ENCODE measurements around the gene ZNF785. TPM values are rescaled to one million over a fixed set of nuclear protein-coding genes. Genes with fewer than 3 reads are reported as not detected.

Gene ZNF785
- total RNA-seq, 3 donors from 2014 or later (not counting 1 experiment from before 2014, with no cell fraction given) = 7.5 to 15.2 (median 10.4) TPM

DNA sequence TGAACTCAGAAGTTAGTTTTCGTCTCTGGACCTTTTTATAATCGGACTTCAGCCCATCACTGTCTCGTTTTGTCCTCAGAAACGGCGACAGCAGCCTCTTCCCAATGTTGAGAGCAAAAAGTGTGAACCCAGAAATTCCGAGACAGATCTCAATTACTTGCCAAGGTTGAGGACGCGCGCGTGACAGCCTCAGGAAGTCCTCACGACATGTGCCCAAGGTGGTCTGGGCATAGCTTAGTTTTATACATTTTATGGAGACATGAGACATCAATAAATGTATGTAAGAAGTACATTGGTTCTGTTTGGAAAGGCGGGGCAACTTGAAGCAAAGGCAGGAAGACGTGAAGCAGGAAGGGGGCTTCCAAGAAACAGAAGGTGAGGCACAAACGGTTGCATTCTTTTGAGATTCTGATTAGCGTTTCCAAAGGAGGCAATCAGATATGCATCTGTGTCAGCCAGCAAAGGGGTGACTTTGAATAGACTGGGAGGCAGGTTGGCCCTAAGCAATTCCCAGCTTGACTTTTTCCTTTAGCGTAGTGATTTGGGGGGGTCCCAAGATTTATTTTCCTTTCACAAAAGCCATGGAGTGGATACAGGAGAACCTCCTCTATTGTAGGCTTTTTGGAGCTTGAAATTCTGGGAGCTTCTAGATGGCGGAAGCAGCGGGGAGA, 50.3 kb downstream of the ZNF785 start:
- Mint-ChIP-seq H3K9me3 (no peaks in the 10 kb centered on the region), H3K27me3 (ENCODE audit: low read depth in 2 of 2) (no peaks in the 10 kb centered on the region), H3K36me3 (no peaks in the 10 kb centered on the region), H3K4me1 (peaks cover 22 to 30% of the 10 kb centered on the region in 2 donors), H3K4me3 (peak overlapping the region; percentile 96), H3K27ac (peak overlapping the region; percentile 83 to 95)
- Histone ChIP-seq H3K4me1 (ENCODE audit: control insufficient read depth, insufficient read depth, low read length) (peaks cover 38% of the 10 kb centered on the region), H3K9me3 (ENCODE audit: control insufficient read depth, insufficient read depth, low read length) (no peaks in the 10 kb centered on the region), H3K27ac (ENCODE audit: low read length) (peak overlapping the region; percentile 94), H3K36me3 (ENCODE audit: control insufficient read depth, insufficient read depth, low read length) (peaks cover 8% of the 10 kb centered on the region), H3K4me3 (ENCODE audit: low read length) (peak overlapping the region; percentile 87), H3K27me3 (ENCODE audit: control insufficient read depth, insufficient read depth, low read length) (no peaks in the 10 kb centered on the region)
- WGBS (ENCODE audit: insufficient coverage) = 3% methylated on average over 18 of the region's 18 CpGs
- ATAC-seq (peak; percentile 27 to 42 (median 30)), DNase-seq (peak in 1 of 2 donors; percentile 73)
- intact Hi-C loops (cut with micrococcal nuclease) = loop anchor here (1.0 to 10.0 kb wide), 4 partner anchors 23 to 100 kb away; partner anchors contain the start of genes DCTPP1, ZNF764 and ZNF785
- TF ChIP-seq CTCF (IDR thresholded peaks at IDR 0.05) = no peak

- Mint-ChIP-seq H3K36me3 (no peaks in the 10 kb centered on the region), H3K27me3 (ENCODE audit: low read depth in 2 of 2) (no peaks in the 10 kb centered on the region), H3K9me3 (no peaks in the 10 kb centered on the region), H3K4me1 (peaks cover 22 to 30% of the 10 kb centered on the region in 2 donors), H3K4me3 (peak within 1 kb of the TSS; percentile 96), H3K27ac (peak within 1 kb of the TSS; percentile 83 to 95)
- DNase-seq = peak; percentile 86 to 96
- peaks cover 38% of the 10 kb centered on the region for H3K4me1 ChIP-seq (ENCODE audit: control insufficient read depth, insufficient read depth, low read length)
- H3K27ac ChIP-seq (ENCODE audit: low read length) = peak within 1 kb of the TSS; percentile 94
- no peaks in the 10 kb centered on the region for H3K27me3 ChIP-seq (ENCODE audit: control insufficient read depth, insufficient read depth, low read length)
- TF ChIP-seq CTCF (IDR thresholded peaks at IDR 0.05) = no peak
- peaks cover 8% of the 10 kb centered on the region for H3K36me3 ChIP-seq (ENCODE audit: control insufficient read depth, insufficient read depth, low read length)
- intact Hi-C loops (cut with micrococcal nuclease) = loop anchor here (1.0 to 10.0 kb wide), 4 partner anchors 24 to 100 kb away; partner anchors contain the start of genes DCTPP1, ZNF764 and ZNF785
- H3K4me3 ChIP-seq (ENCODE audit: low read length) = peak within 1 kb of the TSS; percentile 87
- peak; percentile 86 to 93 (median 89) for ATAC-seq
- under 1% methylated on average over 70 of the region's 70 CpGs for WGBS (ENCODE audit: insufficient coverage)
- H3K9me3 ChIP-seq (ENCODE audit: control insufficient read depth, insufficient read depth, low read length) = no peaks in the 10 kb centered on the region
Observed at GRCh38 chr16:30534368-30535105, 51.0 kb downstream of the ZNF785 start, which contains the start of gene ZNF747. Gene ZNF747, minus strand, starts transcription at chr16:30534858. Its CDS starts 179 bp downstream, at chr16:30534679.

- Mint-ChIP-seq H3K4me1 (peaks cover 22 to 26% of the 10 kb centered on the region in 2 donors), H3K9me3 (no peaks in the 10 kb centered on the region), H3K27ac (peak overlapping the region; percentile 83 to 95), H3K36me3 (no peaks in the 10 kb centered on the region), H3K27me3 (ENCODE audit: low read depth in 2 of 2) (no peaks in the 10 kb centered on the region), H3K4me3 (peak overlapping the region; percentile 96)
- Histone ChIP-seq H3K27ac (ENCODE audit: low read length) (peak overlapping the region; percentile 94), H3K36me3 (ENCODE audit: control insufficient read depth, insufficient read depth, low read length) (peaks cover 8% of the 10 kb centered on the region), H3K9me3 (ENCODE audit: control insufficient read depth, insufficient read depth, low read length) (no peaks in the 10 kb centered on the region), H3K27me3 (ENCODE audit: control insufficient read depth, insufficient read depth, low read length) (no peaks in the 10 kb centered on the region), H3K4me1 (ENCODE audit: control insufficient read depth, insufficient read depth, low read length) (peaks cover 34% of the 10 kb centered on the region), H3K4me3 (ENCODE audit: low read length) (peak overlapping the region; percentile 87)
- DNase-seq (peak in 1 of 2 donors; percentile 41), ATAC-seq (no peak)
- TF ChIP-seq CTCF (IDR thresholded peaks at IDR 0.05) = no peak
- WGBS (ENCODE audit: insufficient coverage) = 17% methylated on average over 29 of the region's 29 CpGs
- intact Hi-C loops (cut with micrococcal nuclease) = loop anchor here (10.0 kb wide), 1 partner anchor 99 kb away; the partner anchor contains the start of gene DCTPP1
Observed at GRCh38 chr16:30533748-30534367, 51.6 kb downstream of the ZNF785 start.

All from natural killer cell (primary cell).